IMR-90 (cell line): ENCODE data around the gene CNIH2. TPM values are rescaled to one million over a fixed set of nuclear protein-coding genes. Genes with fewer than 3 reads are reported as not detected.

ENCODE experiments used
- ATAC-seq: fragments of 200-7000 bp; cut with Tn5 transposase; 2 replicates; pipeline ENCODE4 v1.9.1; 2020; ENCODE audit warnings: low read depth, mild to moderate bottlenecking, moderate library complexity
- BruUV-seq: library from RNA; stranded (reverse); fragments of 400-500 nt; replicated peaks from 2 replicates; lab custom pipeline; 2021; lab: Mats Ljungman, UMichigan
- CTCF ChIA-PET: fragments of 300-600 bp; formaldehyde crosslinking; extraction: SDS; loops from one replicate; lab custom pipeline; 2021; ENCODE audit warnings: antibody characterized with exemption; lab: Yijun Ruan, JAX
- POLR2A ChIA-PET: fragments of 300-600 bp; sonication (Branson Sonifier 250); formaldehyde crosslinking; loops from one replicate; lab custom pipeline; 2022; ENCODE audit warnings: antibody characterized with exemption; ENCODE audit not compliant: unreplicated experiment; lab: Charles Lee
- DNase-seq: peaks from one replicate; pipeline ENCODE4 v3.0.0; 2013
- H2AFZ ChIP-seq: replicated peaks from 2 replicates; pipeline ENCODE3; 2013; ENCODE audit warnings: low read length, mild to moderate bottlenecking; ENCODE audit not compliant: poor library complexity
- H2AK5ac ChIP-seq: 2 replicates; pipeline ENCODE4 v1.6.1; 2013; ENCODE audit warnings: low read depth, low read length, inconsistent platforms
- H2AK9ac ChIP-seq: replicated peaks from 2 replicates; pipeline ENCODE3; 2013; ENCODE audit warnings: mild to moderate bottlenecking, low read depth, low read length, moderate library complexity; ENCODE audit not compliant: poor library complexity
- H2BK120ac ChIP-seq: 2 replicates; pipeline ENCODE4 v1.6.1; 2013; ENCODE audit warnings: low read depth, low read length, inconsistent platforms
- H2BK15ac ChIP-seq: 3 replicates; pipeline ENCODE4 v1.6.1; 2013; ENCODE audit warnings: low read depth, low read length, inconsistent platforms
- H2BK20ac ChIP-seq: 2 replicates; pipeline ENCODE4 v1.6.1; 2013; ENCODE audit warnings: low read depth, mild to moderate bottlenecking, inconsistent platforms, low read length, moderate library complexity
- H2BK5ac ChIP-seq: 2 replicates; pipeline ENCODE4 v1.6.1; 2013; ENCODE audit warnings: mild to moderate bottlenecking, low read depth, low read length, inconsistent platforms; ENCODE audit not compliant: poor library complexity, severe bottlenecking
- H3K14ac ChIP-seq: replicated peaks from 2 replicates; pipeline ENCODE4 v1.6.1; 2013; ENCODE audit warnings: low read depth, low read length, inconsistent platforms
- H3K18ac ChIP-seq: 2 replicates; pipeline ENCODE4 v1.6.1; 2013; ENCODE audit warnings: low read depth, low read length, control low read depth
- H3K23ac ChIP-seq: 2 replicates; pipeline ENCODE4 v1.6.1; 2013; ENCODE audit warnings: low read depth, low read length, inconsistent platforms
- H3K27ac ChIP-seq: 2 replicates; pipeline ENCODE4 v1.5.1; 2013; ENCODE audit warnings: mild to moderate bottlenecking, control low read depth, low read length; ENCODE audit not compliant: insufficient read depth
- H3K27me3 ChIP-seq: 2 replicates; pipeline ENCODE4 v1.6.1; 2013; ENCODE audit warnings: low read length; ENCODE audit not compliant: control insufficient read depth, insufficient read depth
- H3K36me3 ChIP-seq: 2 replicates; pipeline ENCODE4 v1.6.1; 2013; ENCODE audit warnings: low read length, mixed read lengths; ENCODE audit not compliant: control insufficient read depth, insufficient read depth
- H3K4ac ChIP-seq: 2 replicates; pipeline ENCODE4 v1.6.1; 2013; ENCODE audit warnings: low read depth, low read length, inconsistent platforms
- H3K4me1 ChIP-seq: 2 replicates; pipeline ENCODE4 v1.6.1; 2013; ENCODE audit warnings: low read length, mixed read lengths; ENCODE audit not compliant: control insufficient read depth, insufficient read depth
- H3K4me2 ChIP-seq: 2 replicates; pipeline ENCODE4 v1.6.1; 2013; ENCODE audit warnings: low read depth, mild to moderate bottlenecking, control low read depth, low read length, moderate library complexity
- H3K4me3 ChIP-seq: 2 replicates; pipeline ENCODE4 v1.5.1; 2013; ENCODE audit warnings: low read depth, mild to moderate bottlenecking, control low read depth, low read length, moderate library complexity; ENCODE audit not compliant: insufficient read depth
- H3K56ac ChIP-seq: 2 replicates; pipeline ENCODE4 v1.6.1; 2013; ENCODE audit warnings: low read length, inconsistent platforms; ENCODE audit not compliant: insufficient read depth; ENCODE audit errors: extremely low read depth
- H3K79me1 ChIP-seq, 2 experiments: 2 replicates each; pipeline ENCODE4 v1.6.1; 2013; ENCODE audit warnings: low read length in 2 of 2, inconsistent platforms in 1 of 2, low read depth in 1 of 2
- H3K9ac ChIP-seq: 2 replicates; pipeline ENCODE4 v1.6.1; 2013; ENCODE audit warnings: low read depth, low read length, control low read depth
- H3K9me1 ChIP-seq: 2 replicates; pipeline ENCODE4 v1.6.1; 2013; ENCODE audit warnings: low read length, inconsistent platforms; ENCODE audit not compliant: insufficient read depth
- H3K9me3 ChIP-seq: 2 replicates; pipeline ENCODE4 v1.6.1; 2013; ENCODE audit warnings: low read length; ENCODE audit not compliant: control insufficient read depth, insufficient read depth
- H4K20me1 ChIP-seq: 2 replicates; pipeline ENCODE4 v1.6.1; 2013; ENCODE audit warnings: low read length, inconsistent platforms; ENCODE audit not compliant: insufficient read depth
- H4K5ac ChIP-seq: 2 replicates; pipeline ENCODE4 v1.6.1; 2013; ENCODE audit warnings: mild to moderate bottlenecking, low read depth, low read length, control low read depth
- H4K8ac ChIP-seq, 2 experiments: 2 replicates each; pipeline ENCODE4 v1.6.1; 2013; ENCODE audit warnings: low read depth in 2 of 2, low read length in 2 of 2, control low read depth in 1 of 2, inconsistent platforms in 1 of 2
- H4K91ac ChIP-seq: 2 replicates; pipeline ENCODE4 v1.6.1; 2013; ENCODE audit warnings: low read depth, low read length, inconsistent platforms; ENCODE audit not compliant: insufficient read depth
- WGBS, 2 experiments: methylation state at CpG; one replicate each; pipeline versions ENCODE4 v1.1.5 to v1.1.7; 2013; ENCODE audit warnings: missing lambda C conversion rate in 2 of 2; ENCODE audit not compliant: insufficient read length in 1 of 2; ENCODE audit errors: extremely low coverage in 2 of 2; 5-methylcytosine and 5-hydroxymethylcytosine counted together
- dilution Hi-C: fragments of 300-500 bp; cut with HindIII; formaldehyde crosslinking; loops from one replicate; pipeline ENCODE4 v1.14.3; 2018; ENCODE audit warnings: low sequenced_read_pairs; ENCODE audit not compliant: unreplicated experiment
- in situ Hi-C: fragments of 300-500 bp; cut with MboI; formaldehyde crosslinking; loops from 3 replicates; pipeline ENCODE4 v1.14.3; 2019; ENCODE audit warnings: low sequenced_read_pairs, inconsistent platforms, mixed read lengths
- intact Hi-C: fragments of 100-400 bp; cut with micrococcal nuclease; formaldehyde crosslinking; loops from 2 replicates; pipeline ENCODE4 v1.10.0; 2022
- polyA plus RNA-seq, 3 experiments: library from polyadenylated mRNA; depleted of rRNA; stranded (reverse); fragments of >200 nt; gene quantifications; 2 replicates each; pipeline ENCODE4 v1.2.3, GENCODE V29; 2012; ENCODE audit warnings: low replicate concordance in 1 of 3
- total RNA-seq: library from RNA; depleted of rRNA; stranded (reverse); fragments of >200 nt; gene quantifications from 2 replicates; pipeline ENCODE4 v1.2.3, GENCODE V29; 2012
- TF ChIP-seq, protein P1 (sequence below): fragments of 150-350 bp; IDR thresholded peaks from 2 replicates; pipeline ENCODE4 v1.6.1; 2017; ENCODE audit warnings: mild to moderate bottlenecking, antibody characterized with exemption, low read length, low read depth

CNIH2 gene
- total and polyA plus RNA-seq, 2 of the 4 experiments (the other 2 are of a cell fraction) = 0.54 to 3.4 TPM

DNA sequence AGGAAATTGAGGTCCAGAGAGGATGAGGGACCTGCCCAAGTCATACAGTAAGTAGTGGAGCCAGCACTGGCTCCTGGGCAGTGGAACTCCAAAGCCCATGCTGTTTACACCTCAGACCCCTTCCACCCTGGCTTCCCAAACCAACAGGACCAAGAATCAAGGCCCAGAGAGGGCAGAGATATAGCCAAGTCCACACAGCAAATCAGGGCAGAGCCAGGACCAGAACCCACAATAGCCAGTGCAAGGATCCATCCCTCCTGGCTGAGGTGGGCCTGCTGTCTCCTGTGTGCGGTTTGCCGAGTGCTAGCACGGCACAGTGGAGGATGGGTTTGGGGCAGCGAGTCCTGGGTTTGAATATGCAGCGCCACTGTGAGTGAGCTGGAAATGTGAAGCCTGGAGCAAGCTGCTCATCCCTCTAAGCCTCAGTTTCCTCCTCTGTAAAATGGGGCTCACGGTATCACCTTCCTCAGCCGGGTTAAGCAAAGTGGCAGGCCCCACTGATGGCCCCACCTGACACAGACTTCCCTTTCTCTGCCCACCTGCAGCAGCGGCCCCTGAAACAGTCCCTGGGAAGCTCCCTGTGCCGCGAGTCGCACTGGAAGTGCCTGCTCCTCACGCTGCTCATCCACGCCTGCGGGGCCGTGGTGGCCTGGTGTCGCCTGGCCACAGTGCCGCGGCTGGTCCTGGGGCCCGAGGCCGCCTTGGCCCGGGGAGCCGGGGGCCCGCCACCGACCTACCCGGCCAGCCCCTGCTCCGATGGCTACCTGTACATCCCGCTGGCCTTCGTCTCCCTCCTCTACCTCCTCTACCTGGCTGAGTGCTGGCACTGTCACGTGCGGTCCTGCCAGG, 16.0 kb downstream of the CNIH2 start:
- POLR2A ChIA-PET = no interaction called here
- Histone ChIP-seq H3K9me1 (peaks cover 7% of the 10 kb centered on the region; the same call in 1 of the 2 replicates), H2BK15ac (no peak overlapping the region), H3K36me3 (no peaks in the 10 kb centered on the region), H2BK20ac (no peak overlapping the region), H3K4ac (no peak overlapping the region), H4K20me1 (no peaks in the 10 kb centered on the region), H4K91ac (no peak overlapping the region), H3K18ac (no peak overlapping the region), H3K4me1 (peaks cover 4% of the 10 kb centered on the region; the same call in 1 of the 2 replicates), H3K9me3 (no peaks in the 10 kb centered on the region), H3K79me1 (no peaks in the 10 kb centered on the region), H2AK5ac (no peak overlapping the region), H2BK120ac (no peak overlapping the region), H3K14ac (no peak overlapping the region), H3K23ac (no peak overlapping the region), H2AK9ac (no peak overlapping the region), H4K8ac (no peak overlapping the region), H2AFZ (no peak overlapping the region), H3K9ac (no peak overlapping the region), H3K27ac (no peak overlapping the region), H3K4me3 (no peak overlapping the region), H3K27me3 (peaks cover 53% of the 10 kb centered on the region), H3K56ac (no peak overlapping the region), H4K5ac (no peak overlapping the region), H2BK5ac (no peak overlapping the region), H3K4me2 (no peak overlapping the region)
- dilution Hi-C loops = no loop called here
- 82% methylated on average over 12 of the region's 30 CpGs; no CpG with 5 or more reads in 1 of the 2 experiments for WGBS, 2 experiments
- in situ Hi-C loops = no loop called here
- no TSS peak for BruUV-seq
- ATAC-seq = no peak
- TF ChIP-seq, protein P1, sequence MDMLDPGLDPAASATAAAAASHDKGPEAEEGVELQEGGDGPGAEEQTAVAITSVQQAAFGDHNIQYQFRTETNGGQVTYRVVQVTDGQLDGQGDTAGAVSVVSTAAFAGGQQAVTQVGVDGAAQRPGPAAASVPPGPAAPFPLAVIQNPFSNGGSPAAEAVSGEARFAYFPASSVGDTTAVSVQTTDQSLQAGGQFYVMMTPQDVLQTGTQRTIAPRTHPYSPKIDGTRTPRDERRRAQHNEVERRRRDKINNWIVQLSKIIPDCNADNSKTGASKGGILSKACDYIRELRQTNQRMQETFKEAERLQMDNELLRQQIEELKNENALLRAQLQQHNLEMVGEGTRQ = no peak
- DNase-seq = no peak
- CTCF ChIA-PET = no interaction called here
- intact Hi-C loops = no loop called here
